OCI-LY3 (cell line): ENCODE data around the gene EIF4B.
A peak's percentile ranks its signal among the peaks of the same experiment; 100 is the strongest.

Experiments
- H2AFZ ChIP-seq: fragments of 200-600, 300-600 bp; shearing (Covaris generic); 2 replicates; pipeline ENCODE4 v1.6.0; 2014; ENCODE audit warnings: antibody characterized with exemption, low read depth, low read length
- H3K27ac ChIP-seq: fragments of 200-600, 300-600 bp; sonication (generic); 2 replicates; pipeline ENCODE4 v1.5.1; 2014; ENCODE audit warnings: mild to moderate bottlenecking, low read length, moderate library complexity, mixed read lengths
- H3K27me3 ChIP-seq: fragments of 200-600, 300-600 bp; sonication (generic); 2 replicates; pipeline ENCODE4 v1.6.1; 2014; ENCODE audit warnings: low read depth, low read length, mixed read lengths
- H3K36me3 ChIP-seq: fragments of 200-600, 300-600 bp; sonication (generic); replicated peaks from 2 replicates; pipeline ENCODE3; 2014; ENCODE audit warnings: low read depth, low read length, mixed read lengths
- H3K4me1 ChIP-seq: fragments of 300-600, 200-600 bp; sonication (generic); 2 replicates; pipeline ENCODE4 v1.6.1; 2014; ENCODE audit warnings: low read length, mixed read lengths
- H3K4me2 ChIP-seq: fragments of 200-600, 300-600 bp; sonication (generic); 2 replicates; pipeline ENCODE4 v1.6.1; 2014; ENCODE audit warnings: low read length, mixed read lengths
- H3K4me3 ChIP-seq: fragments of 300-600, 200-600 bp; sonication (generic); 2 replicates; pipeline ENCODE4 v1.5.1; 2014; ENCODE audit warnings: antibody characterized with exemption, mild to moderate bottlenecking, low read length, moderate library complexity
- H3K79me2 ChIP-seq: fragments of 300-600, 200-600 bp; shearing (Covaris generic); 2 replicates; pipeline ENCODE4 v1.6.1; 2014; ENCODE audit warnings: mild to moderate bottlenecking, low read length, mixed read lengths
- H3K9ac ChIP-seq: fragments of 300-600, 200-600 bp; shearing (Covaris generic); 2 replicates; pipeline ENCODE4 v1.6.0; 2014; ENCODE audit warnings: mild to moderate bottlenecking, low read length, moderate library complexity
- H3K9me3 ChIP-seq: fragments of 200-600, 300-600 bp; shearing (Covaris generic); 2 replicates; pipeline ENCODE4 v1.6.1; 2014; ENCODE audit warnings: low read length, mixed read lengths; ENCODE audit not compliant: insufficient read depth
- H4K20me1 ChIP-seq: fragments of 200-600, 300-600 bp; sonication (generic); 2 replicates; pipeline ENCODE4 v1.6.1; 2016; ENCODE audit warnings: low read length, mixed read lengths; ENCODE audit not compliant: insufficient read depth
- CTCF ChIP-seq: fragments of 200-600, 300-600 bp; sonication (generic); IDR thresholded peaks from 2 replicates; pipeline ENCODE4 v1.5.1; 2014; ENCODE audit warnings: antibody characterized with exemption, low read length, low read depth
- EZH2phosphoT487 ChIP-seq: fragments of 200-600 bp; shearing (Covaris generic); IDR thresholded peaks from 2 replicates; pipeline ENCODE4 v1.6.1; 2018; ENCODE audit warnings: antibody characterized with exemption, mixed run types, low read depth

Gene EIF4B

GRCh38 chr12:53044896-53045695 is 38.8 kb downstream of the EIF4B start:
- TF ChIP-seq CTCF (no peak), EZH2phosphoT487 (no peak)
- H3K4me1 ChIP-seq: peaks cover 9% of the 10 kb centered on the region; the same call in 1 of the 2 replicates
- no peak overlapping the region for H3K27ac ChIP-seq
- no peak overlapping the region for H3K4me2 ChIP-seq
- peaks cover 6% of the 10 kb centered on the region for H3K36me3 ChIP-seq
- no peaks in the 10 kb centered on the region for H3K79me2 ChIP-seq
- H3K9me3 ChIP-seq: no peaks in the 10 kb centered on the region
- H2AFZ ChIP-seq: no peak overlapping the region
- H3K4me3 ChIP-seq: no peak overlapping the region
- H3K9ac ChIP-seq: no peak overlapping the region
- H3K27me3 ChIP-seq: no peaks in the 10 kb centered on the region
- H4K20me1 ChIP-seq: 0 out of 2 replicates have a peak, but pooled peaks cover 7% of the 10 kb centered on the region

- 0 out of 2 replicates have a peak, but pooled peaks cover 7% of the 10 kb centered on the region for H4K20me1 ChIP-seq
- H3K27ac ChIP-seq: no peak overlapping the region
- no peaks in the 10 kb centered on the region for H3K27me3 ChIP-seq
- no peak overlapping the region for H3K9ac ChIP-seq
- H3K4me2 ChIP-seq: peak overlapping the region; percentile 100; the same call in 1 of the 2 replicates
- TF ChIP-seq CTCF (no peak), EZH2phosphoT487 (no peak)
- no peak overlapping the region for H2AFZ ChIP-seq
- H3K79me2 ChIP-seq: no peaks in the 10 kb centered on the region
- H3K9me3 ChIP-seq: no peaks in the 10 kb centered on the region
- H3K4me3 ChIP-seq: peak overlapping the region; percentile 100
- peaks cover 6% of the 10 kb centered on the region for H3K36me3 ChIP-seq
- H3K4me1 ChIP-seq: peaks cover 9% of the 10 kb centered on the region; the same call in 1 of the 2 replicates
Measured at GRCh38 chr12:53045696-53046045, 39.4 kb downstream of the EIF4B start.

GRCh38 chr12:53046655-53047220 is 40.5 kb downstream of the EIF4B start:
- Histone ChIP-seq H3K4me1 (peaks cover 9% of the 10 kb centered on the region; the same call in 1 of the 2 replicates), H3K36me3 (peaks cover 6% of the 10 kb centered on the region), H2AFZ (peak overlapping the region; percentile 100), H3K4me2 (peak overlapping the region; percentile 100), H4K20me1 (0 out of 2 replicates have a peak, but pooled peaks cover 7% of the 10 kb centered on the region), H3K27me3 (no peaks in the 10 kb centered on the region), H3K9me3 (no peaks in the 10 kb centered on the region), H3K27ac (peak overlapping the region; percentile 38; the same call in 1 of the 2 replicates), H3K79me2 (no peaks in the 10 kb centered on the region), H3K9ac (peak overlapping the region; percentile 97), H3K4me3 (peak overlapping the region; percentile 100)
- TF ChIP-seq CTCF (no peak), EZH2phosphoT487 (no peak)
